GM21717 (cell line): ENCODE results near the gene RNF17.
"Not testable (repeated sequence)": the region's sequence is repeated elsewhere in the genome, so short reads cannot be mapped to it uniquely, and the experiment has no call there.

Experiments
- ATAC-seq: cut with Tn5 transposase; IDR thresholded peaks from one replicate; pipeline ENCODE4 v1.9.1; 2021; ENCODE audit warnings: mild to moderate bottlenecking, moderate library complexity; ENCODE audit not compliant: unreplicated experiment

RNF17 gene

DNA sequence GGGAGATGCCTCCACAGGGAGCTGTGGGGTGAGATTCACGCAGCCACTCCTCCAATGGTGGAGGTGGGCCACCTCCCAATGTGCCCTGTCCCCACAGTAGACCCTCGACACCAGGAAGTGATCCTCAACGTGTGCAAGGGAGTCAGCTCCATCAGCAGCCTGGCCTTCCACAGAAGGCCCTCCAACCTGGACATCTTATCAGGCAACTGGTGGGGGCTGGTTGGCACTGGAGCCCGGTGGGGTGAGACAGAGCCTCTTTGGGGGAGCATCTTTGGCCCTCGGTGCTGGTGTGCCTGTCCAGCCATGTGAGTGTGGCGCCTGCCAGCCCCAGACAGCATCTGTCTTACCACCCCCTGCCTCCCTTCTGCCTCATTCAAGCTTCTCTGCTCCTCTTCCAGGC, 19.7 kb upstream of the RNF17 start:
- no peak for ATAC-seq

DNA sequence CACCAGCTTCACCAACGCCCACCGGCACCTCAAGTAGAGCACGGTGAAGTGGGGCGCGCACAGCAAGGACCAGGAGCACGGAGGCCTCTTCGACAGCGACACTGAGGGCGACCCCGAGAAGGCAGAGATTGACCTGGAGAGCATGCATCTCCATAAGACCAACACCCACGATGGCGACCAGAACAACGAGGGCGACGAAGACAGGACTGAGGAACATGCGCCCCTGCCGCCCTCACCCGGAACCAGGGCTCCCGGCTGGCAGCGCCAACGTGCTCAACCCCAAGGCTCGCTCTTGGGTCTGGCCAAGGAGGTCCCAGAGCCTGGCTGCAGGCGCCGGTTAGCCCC, 18.5 kb upstream of the RNF17 start:
- no peak for ATAC-seq

DNA sequence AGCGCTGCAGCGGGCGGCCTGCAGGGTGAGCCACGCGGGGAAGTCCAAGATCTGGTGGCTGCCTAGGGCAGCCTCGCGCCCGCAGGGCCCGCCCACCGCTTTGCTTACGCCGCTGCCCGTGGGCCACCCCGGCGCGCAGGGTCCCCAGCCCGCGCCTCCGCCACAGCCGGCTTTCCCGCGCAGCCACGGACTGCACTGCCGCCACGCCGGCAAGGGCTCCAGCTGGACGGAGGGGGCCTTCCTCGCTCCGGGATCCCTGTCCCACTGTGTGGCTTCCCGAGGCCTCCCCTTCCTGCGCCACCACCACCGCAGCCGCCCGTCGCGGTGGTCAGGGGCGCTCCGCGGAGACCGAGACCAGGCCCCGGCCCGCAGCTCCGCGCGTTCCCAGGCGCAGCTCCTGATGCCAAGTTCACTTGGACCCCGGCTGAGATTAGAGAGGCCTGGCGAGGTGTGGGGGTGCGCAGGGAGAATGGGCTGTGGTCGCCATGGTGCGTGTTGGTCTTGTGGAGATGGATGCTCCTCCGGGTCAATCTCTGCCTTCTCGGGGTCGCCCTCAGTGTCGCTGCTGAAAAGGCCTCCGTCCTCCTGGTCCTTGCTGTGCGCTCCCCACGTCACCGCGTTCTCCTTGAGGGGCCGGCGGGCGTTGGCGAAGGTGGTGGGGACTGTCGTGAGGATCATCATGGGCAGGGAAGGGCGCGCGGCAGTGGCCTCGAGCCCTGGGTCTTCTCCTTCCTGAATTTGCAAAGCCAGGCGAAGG, 17.9 kb upstream of the RNF17 start:
- ATAC-seq = no peak

DNA sequence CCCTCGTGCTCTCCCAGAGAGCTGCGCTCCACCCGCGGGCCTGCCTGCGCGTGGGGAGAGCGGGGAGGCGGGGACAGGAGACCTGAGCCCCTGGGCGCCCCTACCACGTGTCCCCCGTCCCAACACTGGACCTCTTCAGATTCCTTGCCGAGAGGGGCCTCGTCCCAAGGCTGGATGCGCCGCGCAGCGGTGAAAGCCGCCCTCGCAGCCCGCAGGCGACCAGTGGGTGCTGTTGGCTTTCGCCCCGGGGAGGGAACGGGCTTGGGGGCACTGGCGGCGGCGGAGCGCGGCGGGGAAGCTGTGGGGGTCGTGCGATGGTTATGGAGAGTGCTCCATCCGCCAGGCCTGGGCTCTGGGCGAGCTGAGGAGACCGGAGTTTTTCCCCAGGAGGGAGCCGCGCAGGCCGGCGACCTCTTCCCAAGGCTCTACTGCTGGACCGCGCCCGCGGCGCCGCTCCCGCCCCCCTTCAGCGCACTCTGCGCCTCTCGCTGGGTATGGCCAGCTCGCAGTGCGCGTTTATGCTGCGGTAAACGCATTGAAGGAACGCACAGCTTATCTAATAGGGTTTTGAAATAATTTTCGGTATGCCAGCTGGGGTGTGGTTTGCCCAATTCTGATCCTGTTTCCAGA, 17.2 kb upstream of the RNF17 start:
- no peak for ATAC-seq

DNA sequence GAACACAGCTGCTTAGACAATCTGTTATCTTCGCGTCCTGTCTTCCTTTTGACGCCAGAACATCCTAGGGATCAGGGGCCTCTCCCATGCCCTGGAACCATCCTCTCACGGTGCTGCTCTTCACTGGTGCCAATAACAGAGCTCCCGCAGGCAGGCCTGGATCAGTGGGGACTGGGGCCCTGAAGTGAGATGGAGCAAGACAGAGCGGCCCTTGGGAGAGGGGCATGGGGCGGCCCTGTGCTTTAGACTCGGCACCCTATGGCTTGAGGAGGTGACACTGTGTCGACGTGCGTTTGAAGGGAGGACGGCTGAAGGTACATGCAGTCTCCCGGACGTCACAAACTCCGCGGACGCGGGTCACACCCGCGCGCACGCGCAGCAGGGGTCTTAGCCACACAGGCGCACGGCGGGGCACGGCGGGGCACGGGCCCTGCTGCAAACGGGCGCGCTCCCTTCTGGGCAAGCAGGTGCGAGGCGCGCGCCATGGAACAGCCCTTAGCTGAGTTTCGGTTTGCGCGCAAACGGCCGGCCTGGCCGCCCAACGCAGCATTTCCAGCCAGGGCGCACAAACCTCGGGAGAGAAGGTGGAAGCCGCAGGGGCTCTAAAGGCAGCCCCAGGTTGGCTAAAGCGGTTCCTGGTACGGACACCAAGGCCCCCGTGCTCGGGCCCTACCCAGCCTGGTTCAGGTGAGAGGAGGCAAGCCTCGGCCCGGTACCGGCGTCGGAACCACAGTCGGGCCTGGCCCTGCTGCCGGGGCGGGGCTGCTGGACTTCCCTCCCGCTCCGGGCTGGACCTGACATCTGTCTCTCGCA, 16.5 kb upstream of the RNF17 start:
- no peak for ATAC-seq

DNA sequence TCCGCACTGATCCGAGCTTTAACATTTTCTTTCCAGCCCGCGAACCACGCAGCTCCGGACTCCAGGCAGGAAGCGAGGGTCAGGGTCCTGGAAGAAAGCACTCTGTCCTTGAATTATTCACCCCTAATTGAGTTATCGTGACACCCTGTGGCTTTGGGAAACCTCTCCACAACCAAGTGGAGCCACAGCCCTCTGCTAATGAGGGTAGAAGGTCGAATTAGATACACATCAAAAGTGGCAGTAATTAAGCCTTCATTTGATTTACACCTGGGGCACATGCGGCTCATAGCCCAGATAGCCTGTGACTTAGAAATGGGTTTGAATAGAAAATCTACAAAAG, 15.9 kb upstream of the RNF17 start:
- no peak for ATAC-seq

DNA sequence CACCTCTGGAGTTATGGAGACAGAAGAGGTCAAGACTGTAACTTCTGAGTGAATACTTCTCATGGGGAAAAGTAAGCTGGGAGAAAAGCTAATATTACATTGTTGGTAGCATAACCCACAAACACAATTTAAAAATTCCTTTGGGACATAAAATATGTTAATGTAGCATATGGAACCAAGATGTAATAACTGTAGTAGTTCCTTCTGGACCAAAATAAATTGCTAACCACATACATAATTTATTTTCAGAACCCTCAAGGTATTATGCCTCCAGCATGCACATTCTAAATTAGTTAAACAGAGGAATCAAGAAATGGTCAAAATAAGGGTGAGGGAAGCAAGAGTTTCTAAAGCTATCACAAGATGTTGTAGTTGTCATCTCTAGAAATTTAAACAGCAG, 4.8 kb upstream of the RNF17 start:
- no peak for ATAC-seq

DNA sequence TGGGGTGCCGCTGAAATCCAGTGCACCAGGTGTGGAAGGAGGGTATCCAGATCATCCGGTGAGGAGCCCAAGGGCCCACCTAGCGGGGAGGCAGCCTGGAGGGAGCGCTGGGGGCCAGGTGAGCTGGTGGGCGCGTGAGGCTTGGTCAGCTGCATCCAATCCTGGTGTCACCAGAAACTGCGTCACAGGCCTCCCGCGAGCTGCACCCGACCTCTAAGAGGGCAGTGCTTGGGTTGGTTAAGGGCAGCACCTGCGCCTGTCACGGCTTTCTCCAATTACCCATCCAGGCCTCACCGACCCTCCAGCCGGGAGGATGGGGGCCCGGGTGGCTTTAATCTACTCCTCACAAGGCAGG, 284 bp downstream of the RNF17 start:
- no peak for ATAC-seq

DNA sequence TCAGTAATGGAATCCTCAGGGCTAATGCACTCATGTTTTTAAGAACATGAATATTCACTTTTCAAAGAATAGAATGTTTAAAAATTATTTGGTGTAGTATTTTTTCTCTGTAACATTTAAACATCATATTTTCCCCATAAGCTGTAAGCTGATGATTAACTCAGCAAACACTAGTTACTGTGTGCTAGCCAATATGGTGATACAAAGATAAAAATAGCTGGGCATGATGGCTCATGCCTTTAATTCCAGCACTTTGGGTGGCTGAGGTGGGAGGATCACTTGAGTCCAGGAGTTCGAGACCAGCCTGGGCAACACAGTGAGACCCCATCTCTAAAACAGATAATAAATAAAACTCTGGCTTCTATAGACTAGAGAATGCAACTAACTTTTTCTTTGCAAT, 13.2 kb downstream of the RNF17 start:
- ATAC-seq = no peak

DNA sequence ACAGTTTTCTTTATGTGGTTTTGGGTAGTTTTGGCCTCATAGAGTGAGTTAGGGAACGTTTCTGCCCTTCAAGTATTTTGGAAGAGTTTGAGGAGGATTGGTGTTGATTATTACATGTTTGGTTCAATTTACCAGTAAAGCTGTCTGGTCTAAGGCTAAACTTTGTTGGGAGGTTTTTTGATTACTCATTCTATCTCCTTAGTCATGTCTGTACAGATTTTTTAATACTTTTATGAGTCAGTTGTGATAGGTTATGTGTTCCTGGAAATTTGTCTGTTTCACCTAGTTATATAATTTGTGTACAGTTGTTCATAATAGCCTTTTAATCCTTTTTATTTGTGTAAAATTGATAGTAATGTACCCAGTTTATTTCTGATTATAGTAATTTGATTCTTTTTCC, 20.4 kb downstream of the RNF17 start:
- no peak for ATAC-seq

DNA sequence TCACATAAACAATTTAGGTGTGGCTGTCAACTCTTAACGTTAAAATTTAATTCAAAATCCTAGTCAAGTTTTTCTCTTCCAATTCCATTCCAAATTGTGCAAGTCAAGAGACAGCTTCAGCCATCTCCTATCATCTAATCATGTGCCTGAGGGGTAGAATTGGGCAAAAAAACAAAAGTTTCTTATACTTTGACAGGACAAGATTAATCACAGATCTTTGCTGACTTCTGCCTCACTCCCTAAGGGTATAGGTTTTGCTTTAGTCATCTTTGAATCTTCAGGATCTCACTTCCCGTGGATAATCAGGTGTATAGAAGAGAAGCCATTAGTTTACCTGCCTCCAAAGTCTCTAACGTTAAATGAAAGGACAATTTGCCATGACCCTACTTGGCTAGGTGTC, 24.6 kb downstream of the RNF17 start:
- no peak for ATAC-seq

DNA sequence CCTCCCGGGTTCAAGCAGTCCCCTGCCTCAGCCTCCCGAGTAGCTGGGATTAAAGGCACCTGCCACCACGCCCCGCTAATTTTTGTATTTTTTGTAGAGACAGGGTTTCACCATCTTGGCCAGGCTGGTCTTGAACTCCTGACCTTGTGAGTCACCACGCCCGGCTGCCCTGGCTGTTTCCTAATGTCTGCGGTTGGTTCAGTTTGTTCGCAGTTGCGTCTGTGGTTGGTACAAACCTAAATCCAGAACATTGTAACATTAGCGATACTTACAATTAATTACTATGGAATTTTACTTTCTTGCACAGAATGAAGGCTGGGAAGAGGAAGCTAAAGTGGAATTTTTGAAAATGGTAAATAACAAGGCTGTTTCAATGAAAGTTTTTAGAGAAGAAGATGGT, 38.1 kb downstream of the RNF17 start:
- no peak for ATAC-seq

DNA sequence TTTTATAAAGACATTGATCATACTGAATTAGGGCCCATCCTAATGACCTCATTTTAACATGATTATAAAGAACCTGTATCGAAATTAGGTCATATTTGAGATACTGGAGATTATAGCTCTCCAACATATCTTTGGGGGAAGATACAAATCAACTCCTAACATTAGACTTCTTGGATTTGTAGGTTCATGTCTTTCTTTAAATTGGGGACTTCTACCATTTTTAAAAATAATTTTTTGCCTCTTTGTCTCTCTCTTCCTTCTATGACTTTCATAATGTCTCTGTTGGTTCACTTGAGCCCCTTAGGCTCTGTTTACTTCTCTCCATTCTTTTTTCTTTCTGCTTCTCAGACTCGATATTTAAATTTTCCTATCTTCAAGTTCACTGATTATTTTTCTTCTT, 57.2 kb downstream of the RNF17 start:
- no peak for ATAC-seq

DNA sequence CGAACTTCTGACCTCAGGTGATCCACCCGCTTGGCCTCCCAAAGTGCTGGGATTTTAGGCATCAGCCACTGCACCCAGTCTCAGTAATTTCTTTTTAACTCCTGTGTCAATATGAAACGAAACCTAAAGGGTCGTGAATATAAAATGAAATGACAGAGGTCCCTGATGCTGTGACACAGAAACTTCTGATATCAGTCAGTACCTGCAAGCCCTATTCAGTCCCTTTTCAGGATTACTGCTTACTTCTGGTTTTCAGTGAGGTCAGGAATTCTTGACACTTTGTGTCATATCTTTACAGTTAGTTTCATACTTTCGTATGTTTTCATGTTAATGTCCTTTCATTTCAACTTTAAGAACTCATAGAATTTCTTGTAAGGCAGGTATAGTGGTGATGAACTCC, 58.7 kb downstream of the RNF17 start:
- ATAC-seq = no peak

DNA sequence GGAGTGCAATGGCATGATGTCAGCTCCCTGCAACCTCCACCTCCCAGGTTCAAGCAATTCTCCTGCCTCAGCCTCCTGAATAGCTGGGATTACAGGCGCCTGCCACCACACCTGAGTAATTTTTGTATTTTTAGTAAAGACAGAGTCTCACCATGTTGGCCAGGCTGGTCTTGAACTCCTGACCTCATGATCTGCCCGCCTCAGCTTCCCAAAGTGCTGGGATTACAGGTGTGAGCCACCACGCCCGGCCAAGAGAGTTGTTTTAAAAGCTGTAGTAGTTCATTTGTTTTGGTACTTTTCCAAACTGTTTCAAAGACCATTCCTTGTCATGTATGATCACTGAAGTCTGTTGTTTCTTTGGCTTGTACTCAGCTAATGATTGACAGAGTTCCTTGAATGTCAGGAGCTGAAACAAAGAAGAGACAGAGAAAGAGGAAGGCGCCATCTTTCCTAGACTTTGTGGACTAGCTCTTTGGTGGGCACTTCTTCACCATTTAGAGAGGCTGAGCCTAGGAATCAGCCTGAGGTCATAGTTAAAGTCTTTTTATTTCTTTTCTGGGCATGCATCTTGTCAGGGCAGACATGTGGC, 59.2 kb downstream of the RNF17 start:
- not testable (repeated sequence) for ATAC-seq

DNA sequence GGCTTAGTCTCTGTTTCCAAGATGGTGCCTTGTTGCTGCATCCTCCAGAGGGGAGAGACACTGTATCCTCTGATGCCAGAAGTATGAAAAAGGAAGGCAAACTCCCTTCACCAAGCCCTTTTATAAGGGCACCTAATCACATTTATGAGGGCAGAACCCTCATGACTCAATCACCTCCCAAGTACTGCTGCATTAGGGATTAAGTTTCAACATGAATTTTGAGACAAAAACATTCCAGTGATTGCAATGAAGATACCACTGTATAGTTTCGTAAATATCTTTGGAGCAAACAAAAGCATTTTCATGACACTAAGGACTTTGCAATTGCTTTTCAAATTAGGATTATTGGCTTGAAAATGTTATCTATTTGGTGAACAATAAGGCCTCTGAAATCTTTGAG, 63.8 kb downstream of the RNF17 start:
- no peak for ATAC-seq

DNA sequence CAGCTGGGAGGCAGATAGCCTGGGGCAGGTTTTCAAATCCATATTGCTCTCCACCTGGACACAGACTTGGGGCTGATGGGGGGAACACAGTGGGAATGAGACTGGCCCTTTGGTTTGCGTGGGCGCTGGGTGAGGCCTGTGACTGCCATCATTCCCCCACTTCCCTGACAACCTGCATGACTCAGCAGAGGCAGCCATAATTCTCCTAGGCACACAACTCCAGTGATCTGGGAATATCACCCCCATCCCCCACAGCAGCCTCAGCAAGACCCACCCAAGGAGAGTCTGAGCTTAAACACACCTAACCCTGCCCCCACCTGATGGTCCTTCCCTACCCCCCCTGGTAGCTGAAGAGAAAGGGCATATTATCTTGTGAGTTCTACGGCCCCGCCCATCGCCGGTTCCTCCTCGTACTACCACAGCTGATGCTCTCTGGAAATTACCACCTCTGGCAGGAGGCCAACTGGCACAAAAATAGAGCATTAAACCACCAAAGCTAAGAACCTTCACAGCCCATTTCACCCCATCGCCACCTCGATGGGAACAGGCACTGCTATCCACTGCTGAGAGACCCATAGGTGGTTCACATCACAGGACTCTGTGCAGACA, 71.0 kb downstream of the RNF17 start:
- no peak for ATAC-seq

DNA sequence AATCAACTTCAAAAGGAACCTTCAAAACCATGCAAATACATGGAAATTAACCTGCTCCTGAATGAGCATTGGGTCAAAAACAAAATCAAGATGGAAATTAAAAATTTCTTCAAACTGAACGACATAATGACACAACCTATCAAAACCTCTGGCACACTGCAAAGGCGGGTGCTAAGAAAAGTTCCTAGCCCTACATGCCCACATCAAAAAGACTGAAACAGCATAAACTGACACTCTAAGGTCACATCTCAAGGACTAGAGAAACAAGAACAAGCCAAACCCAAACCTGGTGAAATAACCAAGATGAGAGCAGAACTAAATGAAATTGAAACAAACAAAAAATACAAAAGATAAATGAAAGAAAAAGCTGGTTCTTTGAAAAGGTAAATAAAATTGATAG, 73.6 kb downstream of the RNF17 start:
- not testable (repeated sequence) for ATAC-seq

DNA sequence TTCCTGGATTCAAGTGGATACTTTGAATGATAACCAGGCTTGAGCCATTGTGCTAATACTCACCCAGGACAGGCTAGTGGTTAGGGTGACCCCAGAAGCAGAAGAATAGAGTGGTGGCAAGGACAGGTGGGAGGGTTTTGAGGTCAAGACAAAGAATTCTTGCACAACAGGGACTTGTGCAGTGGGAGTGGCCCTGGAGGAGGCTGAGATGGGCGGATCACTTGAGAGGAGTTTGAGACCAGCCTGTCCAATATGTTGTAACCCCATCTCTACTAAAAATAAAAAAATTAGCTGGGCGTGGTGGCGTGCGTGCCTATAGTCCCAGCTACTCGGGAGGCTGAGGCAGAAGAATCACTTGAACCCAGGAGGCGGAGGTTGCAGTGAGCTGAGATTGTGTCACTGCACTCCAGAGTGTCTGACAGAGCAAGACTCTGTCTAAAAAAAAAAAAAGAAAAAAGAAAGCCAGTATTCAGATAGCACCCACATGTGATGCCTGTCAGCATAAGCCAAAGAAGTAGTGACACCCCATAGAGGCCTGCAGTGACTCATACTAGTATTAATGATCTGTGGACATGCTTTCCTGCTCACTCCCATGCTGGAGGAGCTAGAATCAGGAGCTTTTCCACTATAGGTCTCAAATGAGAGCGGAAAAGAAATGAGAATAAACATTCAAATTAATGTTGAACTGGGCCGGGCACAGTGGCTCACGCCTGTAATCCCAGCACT, 78.7 kb downstream of the RNF17 start:
- no peak for ATAC-seq

DNA sequence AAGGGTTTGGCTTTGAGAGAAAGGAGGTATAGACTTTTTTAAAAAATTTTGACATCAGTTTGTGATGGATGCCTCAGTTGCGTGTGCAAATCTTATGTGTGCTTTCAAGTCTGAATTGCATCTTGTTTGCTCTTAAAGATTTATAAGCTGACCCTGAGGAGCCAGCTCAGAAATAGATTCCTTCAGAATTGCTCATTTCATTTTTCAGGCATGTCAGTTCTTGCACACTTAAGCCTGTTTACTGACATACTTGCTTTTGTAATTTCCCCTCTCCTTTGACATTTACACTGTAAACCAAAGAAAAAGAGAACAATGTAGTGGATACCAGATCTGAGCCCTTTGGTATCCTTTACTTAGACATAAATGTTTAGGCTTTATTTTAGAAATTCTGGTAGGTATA, 87.6 kb downstream of the RNF17 start:
- no peak for ATAC-seq

DNA sequence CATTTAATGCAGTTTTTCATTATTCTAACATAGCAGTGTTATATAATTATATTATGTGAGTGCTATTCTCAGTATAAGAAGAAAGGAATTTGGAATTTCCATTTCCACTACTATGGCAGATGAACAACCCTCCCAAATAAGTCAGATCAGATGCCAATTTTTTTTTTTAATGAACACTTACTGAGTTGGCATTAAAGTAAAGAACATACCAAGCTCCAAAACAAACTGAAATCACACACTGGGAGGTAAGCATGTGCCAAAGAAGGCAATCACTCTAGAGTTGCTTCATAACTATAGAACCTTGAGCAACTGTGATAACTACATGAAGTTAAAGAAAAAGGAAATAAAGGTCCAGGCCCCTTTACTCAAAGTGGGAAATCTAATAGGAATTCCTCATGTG, 90.3 kb downstream of the RNF17 start:
- no peak for ATAC-seq
